WTC11 (cell line): ENCODE results near the gene MAP3K10. TPM values are rescaled to one million over a fixed set of nuclear protein-coding genes. Genes with fewer than 3 reads are reported as not detected.
"Not testable (repeated sequence)": the region's sequence is repeated elsewhere in the genome, so short reads cannot be mapped to it uniquely, and the experiment has no call there.

Experiments used
- ATAC-seq: fragments of 200-7000 bp; cut with Tn5 transposase; 2 replicates; pipeline ENCODE4 v1.10.0; 2021; ENCODE audit warnings: mild to moderate bottlenecking, moderate library complexity
- CTCF ChIA-PET: fragments of 300-600 bp; sonication (Branson Sonifier 250); formaldehyde crosslinking; loops from one replicate; lab custom pipeline; 2021; ENCODE audit warnings: antibody characterized with exemption; lab: Charles Lee
- POLR2A ChIA-PET: fragments of 350-600 bp; sonication (Branson Sonifier 250); formaldehyde crosslinking; loops from one replicate; lab custom pipeline; 2021; ENCODE audit warnings: antibody characterized with exemption; lab: Charles Lee
- DNase-seq: peaks from one replicate; pipeline ENCODE4 v3.0.0; 2021; ENCODE audit warnings: low spot score
- H3K27ac Mint-ChIP-seq: 2 replicates; pipeline ENCODE4 v1.8.0; 2021; ENCODE audit warnings: mixed read lengths
- H3K27me3 Mint-ChIP-seq: 2 replicates; pipeline ENCODE4 v1.8.0; 2021; ENCODE audit warnings: low read depth, mild to moderate bottlenecking, moderate library complexity, mixed read lengths
- H3K36me3 Mint-ChIP-seq: 2 replicates; pipeline ENCODE4 v1.8.0; 2021; ENCODE audit warnings: mixed read lengths
- H3K4me1 Mint-ChIP-seq: 2 replicates; pipeline ENCODE4 v1.8.0; 2022; ENCODE audit warnings: mixed read lengths
- H3K4me3 Mint-ChIP-seq: 2 replicates; pipeline ENCODE4 v1.8.0; 2021; ENCODE audit warnings: mild to moderate bottlenecking, moderate library complexity, mixed read lengths
- H3K9me3 Mint-ChIP-seq: 2 replicates; pipeline ENCODE4 v1.8.0; 2021; ENCODE audit warnings: mixed read lengths
- CBFB ChIP-seq: sonication (generic); formaldehyde crosslinking; IDR thresholded peaks from 2 replicates; pipeline ENCODE4 v1.8.1; 2022; ENCODE audit warnings: mild to moderate bottlenecking, low read depth, missing genetic modification reagents
- CREM ChIP-seq: sonication (generic); formaldehyde crosslinking; IDR thresholded peaks from 2 replicates; pipeline ENCODE4 v1.8.1; 2022; ENCODE audit warnings: mild to moderate bottlenecking, missing genetic modification reagents, moderate library complexity
- FOXK1 ChIP-seq: sonication (generic); formaldehyde crosslinking; IDR thresholded peaks from 2 replicates; pipeline ENCODE4 v1.8.0; 2022; ENCODE audit warnings: mild to moderate bottlenecking, moderate library complexity, missing genetic modification reagents
- GTF2I ChIP-seq: fragments of 250-450 bp; sonication (Bioruptor Pico); conservative IDR thresholded peaks from 2 replicates; pipeline ENCODE4 v1.4.0; 2021; ENCODE audit warnings: mild to moderate bottlenecking
- IRF2 ChIP-seq: sonication (generic); formaldehyde crosslinking; IDR thresholded peaks from 2 replicates; pipeline ENCODE4 v1.8.0; 2022; ENCODE audit warnings: low read depth, missing genetic modification reagents, borderline replicate concordance
- JUN ChIP-seq: sonication (generic); formaldehyde crosslinking; IDR thresholded peaks from 2 replicates; pipeline ENCODE4 v1.8.0; 2023; ENCODE audit warnings: mild to moderate bottlenecking, missing genetic modification reagents
- MXD4 ChIP-seq: fragments of 250-450 bp; sonication (Bioruptor Pico); IDR thresholded peaks from 2 replicates; pipeline ENCODE4 v1.8.0; 2021; ENCODE audit warnings: mild to moderate bottlenecking, moderate library complexity, borderline replicate concordance
- NR3C1 ChIP-seq: sonication (generic); formaldehyde crosslinking; conservative IDR thresholded peaks from 2 replicates; pipeline ENCODE4 v1.8.1; 2023; ENCODE audit warnings: low read depth, mild to moderate bottlenecking, missing genetic modification reagents
- RELA ChIP-seq: sonication (generic); formaldehyde crosslinking; IDR thresholded peaks from 2 replicates; pipeline ENCODE4 v1.8.1; 2022; ENCODE audit warnings: missing genetic modification reagents, mild to moderate bottlenecking, borderline replicate concordance
- SMAD3 ChIP-seq: sonication (generic); formaldehyde crosslinking; IDR thresholded peaks from 2 replicates; pipeline ENCODE4 v1.8.0; 2022; ENCODE audit warnings: missing genetic modification reagents, mild to moderate bottlenecking, borderline replicate concordance
- TEAD4 ChIP-seq: sonication (generic); formaldehyde crosslinking; IDR thresholded peaks from 2 replicates; pipeline ENCODE4 v1.8.0; 2022; ENCODE audit warnings: mild to moderate bottlenecking, missing genetic modification reagents
- TP53 ChIP-seq: sonication (generic); formaldehyde crosslinking; IDR thresholded peaks from 2 replicates; pipeline ENCODE4 v1.8.1; 2023; ENCODE audit warnings: mild to moderate bottlenecking, missing genetic modification reagents
- ZNF416 ChIP-seq: fragments of 250-450 bp; sonication (Bioruptor Pico); IDR thresholded peaks from 2 replicates; pipeline ENCODE4 v1.9.0; 2021; ENCODE audit warnings: mild to moderate bottlenecking, inconsistent platforms
- ZNF423 ChIP-seq: fragments of 250-450 bp; sonication (Bioruptor Pico); IDR thresholded peaks from 2 replicates; pipeline ENCODE4 v2.1.2; 2022; ENCODE audit warnings: mild to moderate bottlenecking, moderate library complexity
- total RNA-seq: library from RNA; stranded (reverse); gene quantifications from 3 replicates; pipeline ENCODE4 v1.2.3, GENCODE V29; 2021
- TF ChIP-seq, protein P1 (sequence below): sonication (generic); formaldehyde crosslinking; IDR thresholded peaks from 2 replicates; pipeline ENCODE4 v1.8.0; 2023; ENCODE audit warnings: mild to moderate bottlenecking, missing genetic modification reagents
- TF ChIP-seq, protein P2 (sequence below): sonication (generic); formaldehyde crosslinking; IDR thresholded peaks from 2 replicates; pipeline ENCODE4 v1.8.1; 2023; ENCODE audit warnings: mild to moderate bottlenecking, moderate library complexity, missing genetic modification reagents

Gene MAP3K10
- total RNA-seq, 1 experiment from 2014 or later = 23.5 TPM

DNA sequence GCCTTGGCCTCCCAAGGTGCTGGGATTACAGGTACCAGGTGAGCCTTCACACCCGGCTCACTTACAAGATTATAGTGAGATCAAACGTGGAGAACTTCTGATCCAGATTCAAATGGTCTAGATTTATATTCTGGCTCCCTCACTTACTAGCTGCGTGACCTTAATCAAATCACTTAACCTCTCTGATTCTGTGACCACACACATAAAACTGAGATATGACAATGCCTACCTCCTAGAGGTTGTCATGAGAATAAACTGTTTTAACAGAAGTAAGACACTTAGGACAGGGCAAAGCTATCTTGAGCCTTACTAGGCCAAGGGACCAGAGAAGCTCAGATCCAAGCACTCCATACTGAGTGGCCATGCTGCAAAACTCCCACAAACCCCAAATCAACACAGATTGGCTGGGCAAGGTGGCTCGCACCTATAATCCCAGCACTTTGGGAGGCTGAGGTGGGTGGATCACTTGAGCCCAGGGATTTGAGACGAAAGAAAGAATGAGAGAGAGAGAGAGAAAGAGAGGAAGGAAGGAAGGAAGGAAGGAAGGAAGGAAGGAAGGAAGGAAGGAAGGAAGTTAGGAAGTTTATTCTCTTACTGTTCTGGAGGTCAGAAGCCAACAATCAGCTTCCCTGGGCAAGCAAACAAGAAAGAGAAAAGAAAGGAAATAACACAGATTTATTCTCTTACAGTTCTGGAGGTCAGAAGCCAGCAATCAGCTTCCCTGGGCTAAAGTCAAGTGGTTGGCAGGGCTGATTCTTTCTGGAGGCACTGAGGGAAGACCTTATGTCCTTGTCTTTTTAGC lies 46.1 kb upstream of the MAP3K10 start:
- H3K36me3 Mint-ChIP-seq = no peaks in the 10 kb centered on the region
- H3K27ac Mint-ChIP-seq = no peak overlapping the region
- no peak for DNase-seq
- no peak overlapping the region for H3K4me3 Mint-ChIP-seq
- CTCF ChIA-PET = interaction anchor here (1.2 to 2.4 kb wide), 2 partner anchors 10 to 20 kb away, joined by 3 to 18 read pairs; no protein-coding TSS in a partner anchor
- TF ChIP-seq GTF2I (0 out of 2 replicates have a peak, but pooled peaks have one; percentile 33), CREM (no peak), ZNF423 (CRISPR knock-in tag) (no peak)
- 0 out of 2 replicates have a peak, but pooled peaks cover 5% of the 10 kb centered on the region for H3K4me1 Mint-ChIP-seq
- POLR2A ChIA-PET = no interaction called here
- ATAC-seq = no peak
- no peaks in the 10 kb centered on the region for H3K9me3 Mint-ChIP-seq
- H3K27me3 Mint-ChIP-seq = no peaks in the 10 kb centered on the region; the same call in 1 of the 2 replicates

DNA sequence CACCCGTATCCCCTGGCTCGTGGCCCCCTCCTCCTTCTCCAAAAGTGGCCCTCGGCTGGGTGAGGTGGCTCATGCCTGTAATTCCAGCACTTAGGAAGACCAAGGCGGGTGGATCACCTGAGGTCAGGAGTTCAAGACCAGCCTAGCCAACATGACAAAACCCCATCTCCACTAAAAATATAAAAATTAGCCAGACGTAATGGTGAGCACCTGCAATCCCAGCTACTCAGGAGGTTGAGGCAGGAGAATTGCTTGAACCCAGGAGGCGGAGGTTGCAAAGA lies 45.5 kb upstream of the MAP3K10 start:
- not testable (repeated sequence) for H3K27me3 Mint-ChIP-seq, ATAC-seq, H3K9me3 Mint-ChIP-seq, DNase-seq, H3K4me3 Mint-ChIP-seq, H3K27ac Mint-ChIP-seq, H3K36me3 Mint-ChIP-seq, H3K4me1 Mint-ChIP-seq
- POLR2A ChIA-PET = interaction anchor here (0.7 kb wide), 1 partner anchor 139 kb away, joined by 3 read pairs; no protein-coding TSS in a partner anchor
- CTCF ChIA-PET = interaction anchor here (1.2 to 2.4 kb wide), 3 partner anchors 9 to 20 kb away, joined by 3 to 18 read pairs (median 6); no protein-coding TSS in a partner anchor

DNA sequence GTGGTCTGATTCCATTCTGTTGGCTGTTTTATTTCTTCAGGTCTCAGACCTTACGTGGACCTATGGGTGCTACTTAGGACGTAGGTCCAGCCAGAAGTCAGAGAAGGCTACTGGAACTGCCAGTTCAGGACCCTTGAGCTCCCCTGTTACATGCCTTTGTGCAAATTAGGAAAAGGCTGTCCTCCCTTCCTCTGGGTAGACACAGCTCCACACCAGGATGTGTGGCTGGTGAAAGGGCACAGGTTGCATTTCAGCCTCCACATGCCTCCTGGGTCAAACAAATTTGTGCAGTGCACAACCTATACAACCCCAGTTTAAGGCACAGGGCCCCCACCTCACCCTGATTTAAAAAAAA lies 43.9 kb upstream of the MAP3K10 start:
- TF ChIP-seq MXD4 (CRISPR knock-in tag) (no peak), ZNF416 (CRISPR knock-in tag) (no peak), CBFB (CRISPR knock-in tag) (no peak)
- TF ChIP-seq, protein P1, sequence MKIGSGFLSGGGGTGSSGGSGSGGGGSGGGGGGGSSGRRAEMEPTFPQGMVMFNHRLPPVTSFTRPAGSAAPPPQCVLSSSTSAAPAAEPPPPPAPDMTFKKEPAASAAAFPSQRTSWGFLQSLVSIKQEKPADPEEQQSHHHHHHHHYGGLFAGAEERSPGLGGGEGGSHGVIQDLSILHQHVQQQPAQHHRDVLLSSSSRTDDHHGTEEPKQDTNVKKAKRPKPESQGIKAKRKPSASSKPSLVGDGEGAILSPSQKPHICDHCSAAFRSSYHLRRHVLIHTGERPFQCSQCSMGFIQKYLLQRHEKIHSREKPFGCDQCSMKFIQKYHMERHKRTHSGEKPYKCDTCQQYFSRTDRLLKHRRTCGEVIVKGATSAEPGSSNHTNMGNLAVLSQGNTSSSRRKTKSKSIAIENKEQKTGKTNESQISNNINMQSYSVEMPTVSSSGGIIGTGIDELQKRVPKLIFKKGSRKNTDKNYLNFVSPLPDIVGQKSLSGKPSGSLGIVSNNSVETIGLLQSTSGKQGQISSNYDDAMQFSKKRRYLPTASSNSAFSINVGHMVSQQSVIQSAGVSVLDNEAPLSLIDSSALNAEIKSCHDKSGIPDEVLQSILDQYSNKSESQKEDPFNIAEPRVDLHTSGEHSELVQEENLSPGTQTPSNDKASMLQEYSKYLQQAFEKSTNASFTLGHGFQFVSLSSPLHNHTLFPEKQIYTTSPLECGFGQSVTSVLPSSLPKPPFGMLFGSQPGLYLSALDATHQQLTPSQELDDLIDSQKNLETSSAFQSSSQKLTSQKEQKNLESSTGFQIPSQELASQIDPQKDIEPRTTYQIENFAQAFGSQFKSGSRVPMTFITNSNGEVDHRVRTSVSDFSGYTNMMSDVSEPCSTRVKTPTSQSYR (CRISPR knock-in tag) = no peak
- TF ChIP-seq, all 79 proteins: peak for 0
- no peaks in the 10 kb centered on the region for H3K9me3 Mint-ChIP-seq
- no peak for ATAC-seq
- POLR2A ChIA-PET = no interaction called here
- no peak overlapping the region for H3K4me3 Mint-ChIP-seq
- CTCF ChIA-PET = interaction anchor here (0.9 to 1.3 kb wide), 2 partner anchors 8 to 10 kb away, joined by 3 read pairs; no protein-coding TSS in a partner anchor
- no peaks in the 10 kb centered on the region for H3K36me3 Mint-ChIP-seq
- no peak overlapping the region for H3K27ac Mint-ChIP-seq
- no peaks in the 10 kb centered on the region; the same call in 1 of the 2 replicates for H3K27me3 Mint-ChIP-seq
- H3K4me1 Mint-ChIP-seq = 0 out of 2 replicates have a peak, but pooled peaks cover 5% of the 10 kb centered on the region
- peak; percentile 1 for DNase-seq

DNA sequence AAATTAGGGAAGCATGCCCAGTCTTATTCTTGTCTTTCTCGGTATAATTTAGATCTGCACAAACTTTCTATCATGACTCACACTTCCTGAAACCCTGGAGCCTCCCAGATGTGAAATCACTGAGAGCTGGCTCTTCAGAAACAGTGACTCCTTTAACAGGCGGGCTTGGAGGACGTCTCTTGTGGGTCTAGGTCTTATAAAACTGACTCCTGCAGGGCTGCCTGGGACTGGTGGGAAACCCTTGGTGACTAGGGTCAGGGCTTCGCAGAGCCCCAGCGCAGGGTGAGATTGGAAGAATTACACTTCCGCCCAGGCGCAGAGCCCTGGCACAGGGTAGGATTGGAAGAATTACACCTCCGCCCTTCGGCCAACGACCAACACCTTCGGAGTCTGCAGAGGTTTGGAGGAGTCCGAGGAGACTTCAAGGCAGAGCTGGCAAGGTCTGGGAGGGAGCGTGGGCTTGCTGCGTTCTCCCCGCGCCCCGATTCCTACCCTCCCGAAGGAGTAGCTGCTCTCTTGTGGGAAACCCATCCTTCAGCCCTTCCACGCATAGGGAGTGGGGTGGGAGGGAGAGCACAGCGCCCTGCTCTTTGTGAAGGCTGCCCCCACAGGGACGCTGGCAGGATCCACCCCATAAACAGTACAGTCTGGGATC lies 43.4 kb upstream of the MAP3K10 start:
- H3K4me1 Mint-ChIP-seq = 0 out of 2 replicates have a peak, but pooled peaks cover 5% of the 10 kb centered on the region
- H3K27ac Mint-ChIP-seq = peak overlapping the region; percentile 21; the same call in 1 of the 2 replicates
- DNase-seq (peak; percentile 8), ATAC-seq (no peak)
- H3K36me3 Mint-ChIP-seq = no peaks in the 10 kb centered on the region
- POLR2A ChIA-PET = no interaction called here
- no peaks in the 10 kb centered on the region for H3K9me3 Mint-ChIP-seq
- no peaks in the 10 kb centered on the region for H3K27me3 Mint-ChIP-seq
- TF ChIP-seq, protein P2, sequence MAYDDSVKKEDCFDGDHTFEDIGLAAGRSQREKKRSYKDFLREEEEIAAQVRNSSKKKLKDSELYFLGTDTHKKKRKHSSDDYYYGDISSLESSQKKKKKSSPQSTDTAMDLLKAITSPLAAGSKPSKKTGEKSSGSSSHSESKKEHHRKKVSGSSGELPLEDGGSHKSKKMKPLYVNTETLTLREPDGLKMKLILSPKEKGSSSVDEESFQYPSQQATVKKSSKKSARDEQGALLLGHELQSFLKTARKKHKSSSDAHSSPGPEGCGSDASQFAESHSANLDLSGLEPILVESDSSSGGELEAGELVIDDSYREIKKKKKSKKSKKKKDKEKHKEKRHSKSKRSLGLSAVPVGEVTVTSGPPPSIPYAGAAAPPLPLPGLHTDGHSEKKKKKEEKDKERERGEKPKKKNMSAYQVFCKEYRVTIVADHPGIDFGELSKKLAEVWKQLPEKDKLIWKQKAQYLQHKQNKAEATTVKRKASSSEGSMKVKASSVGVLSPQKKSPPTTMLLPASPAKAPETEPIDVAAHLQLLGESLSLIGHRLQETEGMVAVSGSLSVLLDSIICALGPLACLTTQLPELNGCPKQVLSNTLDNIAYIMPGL = no peak
- no peak for TF ChIP-seq NR3C1 (CRISPR knock-in tag)
- TF ChIP-seq SMAD3 = no peak
- TF ChIP-seq RELA (CRISPR knock-in tag) = no peak
- TF ChIP-seq FOXK1 (CRISPR knock-in tag) = no peak
- no peak for TF ChIP-seq GTF2I
- TF ChIP-seq IRF2 (CRISPR knock-in tag) = no peak
- no peak for TF ChIP-seq TP53 (CRISPR knock-in tag)
- no peak for TF ChIP-seq JUN (CRISPR knock-in tag)
- TF ChIP-seq TEAD4 (CRISPR knock-in tag) = no peak
- CTCF ChIA-PET = interaction anchor here (0.5 to 1.3 kb wide), 5 partner anchors 9 to 32 kb away, joined by 3 to 4 read pairs (median 3); no protein-coding TSS in a partner anchor
- no peak overlapping the region for H3K4me3 Mint-ChIP-seq
